Medulla oblongata (tissue), 1 donor: Measurements from ENCODE around the gene LMNA.

Experiments used
- DNase-seq: peaks from one replicate; pipeline ENCODE4 v3.0.0-alpha.2; 2015; ENCODE audit errors: extremely low spot score

Gene LMNA

GRCh38 chr1:156081917-156082308 lies 32.6 kb upstream of the LMNA start:
- DNase-seq, result no peak

- peak; percentile 76 for DNase-seq
Observed at GRCh38 chr1:156082309-156083091, 32.0 kb upstream of the LMNA start, which contains the start of gene MEX3A. Gene MEX3A (minus strand): TSS chr1:156082465. CDS start chr1:156081998, 467 bp downstream.

GRCh38 chr1:156083800-156084790 lies 30.4 kb upstream of the LMNA start:
- DNase-seq, result no peak

- DNase-seq, result no peak
Observed at GRCh38 chr1:156086256-156086662, 28.3 kb upstream of the LMNA start.

GRCh38 chr1:156089704-156090103 lies 24.8 kb upstream of the LMNA start:
- DNase-seq, result no peak

GRCh38 chr1:156090138-156090839 lies 24.2 kb upstream of the LMNA start:
- peak; percentile 86 for DNase-seq

- DNase-seq, result peak; percentile 92
Observed at GRCh38 chr1:156090840-156091188, 23.7 kb upstream of the LMNA start.

GRCh38 chr1:156091610-156092009 lies 22.9 kb upstream of the LMNA start:
- no peak for DNase-seq

GRCh38 chr1:156095906-156096508 lies 18.5 kb upstream of the LMNA start:
- DNase-seq, result no peak

GRCh38 chr1:156096640-156097391 lies 17.7 kb upstream of the LMNA start:
- DNase-seq, result peak; percentile 89

- DNase-seq, result no peak
Observed at GRCh38 chr1:156097499-156098178, 16.9 kb upstream of the LMNA start.

GRCh38 chr1:156098784-156099183 lies 15.7 kb upstream of the LMNA start:
- no peak for DNase-seq

GRCh38 chr1:156099282-156099681 lies 15.2 kb upstream of the LMNA start:
- no peak for DNase-seq

GRCh38 chr1:156100205-156100995 lies 14.1 kb upstream of the LMNA start:
- no peak for DNase-seq

- DNase-seq, result no peak
Observed at GRCh38 chr1:156101880-156102279, 12.6 kb upstream of the LMNA start.

GRCh38 chr1:156102633-156103511 lies 11.6 kb upstream of the LMNA start:
- DNase-seq, result no peak

- DNase-seq, result no peak
Observed at GRCh38 chr1:156103521-156103947, 11.0 kb upstream of the LMNA start.

- peak; percentile 58 for DNase-seq
Observed at GRCh38 chr1:156104065-156104810, 10.3 kb upstream of the LMNA start.
